ENCODE measurements around the gene APEX1.
A peak's percentile ranks its signal among the peaks of the same experiment; 100 is the strongest.
"Not testable (repeated sequence)": the region's sequence is repeated elsewhere in the genome, so short reads cannot be mapped to it uniquely, and the experiment has no call there.

Gene APEX1

DNA sequence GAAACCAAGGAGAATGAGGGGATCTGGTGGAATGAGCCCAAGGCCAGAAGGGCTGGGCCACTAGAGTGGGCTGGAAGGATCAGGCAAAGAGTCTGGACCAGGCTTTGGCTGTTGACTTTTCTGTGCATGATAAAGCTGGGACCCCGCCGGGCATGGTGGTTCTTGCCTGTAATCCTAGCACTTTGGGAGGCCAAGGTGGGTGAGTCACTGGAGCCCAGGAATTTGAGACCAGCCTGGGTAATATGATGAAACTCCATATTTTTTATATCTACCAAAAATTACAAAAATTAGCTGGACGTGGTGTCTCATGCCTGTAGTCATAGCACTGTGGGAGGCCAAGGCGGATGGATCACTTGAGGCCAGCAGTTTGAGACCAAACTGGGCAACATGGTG, 18.7 kb upstream of the APEX1 start:
- no peak for DNase-seq

DNA sequence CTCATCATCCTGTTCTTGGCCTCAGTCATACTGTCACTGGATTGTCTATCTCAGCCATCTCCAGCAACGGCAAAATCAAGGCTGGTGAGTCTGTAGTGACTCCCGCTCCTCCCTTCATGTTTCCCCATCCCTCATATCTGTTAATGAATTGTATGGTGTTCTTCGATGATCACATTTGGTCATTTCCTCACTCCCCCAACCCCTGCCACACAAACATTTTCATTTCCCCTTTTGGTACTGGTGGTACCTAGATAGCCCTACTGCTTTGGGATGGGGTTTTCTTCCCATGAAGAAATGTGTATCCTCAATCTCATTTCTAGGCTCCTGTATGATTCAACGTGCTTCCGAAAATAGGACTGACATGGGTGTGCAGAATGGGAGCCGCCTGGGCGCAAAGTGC, 16.4 kb upstream of the APEX1 start:
- DNase-seq, result no peak

DNA sequence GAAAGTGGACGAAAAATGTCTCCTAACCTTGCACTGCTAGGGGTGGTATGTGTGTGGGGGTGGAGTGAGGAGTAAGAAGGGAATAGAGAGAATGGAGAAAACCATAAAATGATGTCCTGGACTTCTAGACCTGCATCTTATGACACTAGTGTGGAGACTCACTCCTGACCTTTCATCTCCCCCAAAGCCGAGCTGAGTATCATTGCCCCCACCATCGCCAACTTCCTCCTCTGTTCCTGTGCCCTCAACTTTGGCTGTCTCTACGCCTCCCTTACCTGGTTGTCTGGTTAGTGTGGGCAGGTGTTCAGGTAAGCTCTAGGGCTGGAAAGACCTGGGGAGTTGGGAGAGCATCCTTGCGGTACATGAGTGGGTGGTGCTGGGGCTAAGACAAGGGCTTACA, 14.6 kb upstream of the APEX1 start:
- DNase-seq, result no peak

DNA sequence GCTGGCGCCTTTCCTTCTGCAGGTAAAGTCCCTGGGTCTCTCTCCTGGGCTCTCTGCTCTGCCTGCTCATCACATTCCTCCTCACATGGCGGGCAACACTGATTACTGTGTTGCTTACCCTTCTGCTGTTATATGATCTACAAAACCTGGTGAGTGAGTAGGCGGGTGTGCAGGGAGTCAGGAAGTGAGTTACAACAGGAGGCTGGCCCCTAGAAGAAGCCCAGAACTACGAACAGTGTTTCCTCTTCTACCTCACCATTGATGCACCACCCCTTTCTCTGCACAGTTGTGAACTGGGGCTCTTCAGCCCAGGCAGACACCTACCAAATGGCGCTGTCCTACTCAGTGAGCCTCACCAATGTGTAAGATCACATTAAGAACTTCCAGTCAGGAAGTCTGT, 14.1 kb upstream of the APEX1 start:
- DNase-seq, result peak; percentile 13 to 20

- DNase-seq, result no peak
Measured at GRCh38 chr14:20441461-20441860, 13.6 kb upstream of the APEX1 start.

DNA sequence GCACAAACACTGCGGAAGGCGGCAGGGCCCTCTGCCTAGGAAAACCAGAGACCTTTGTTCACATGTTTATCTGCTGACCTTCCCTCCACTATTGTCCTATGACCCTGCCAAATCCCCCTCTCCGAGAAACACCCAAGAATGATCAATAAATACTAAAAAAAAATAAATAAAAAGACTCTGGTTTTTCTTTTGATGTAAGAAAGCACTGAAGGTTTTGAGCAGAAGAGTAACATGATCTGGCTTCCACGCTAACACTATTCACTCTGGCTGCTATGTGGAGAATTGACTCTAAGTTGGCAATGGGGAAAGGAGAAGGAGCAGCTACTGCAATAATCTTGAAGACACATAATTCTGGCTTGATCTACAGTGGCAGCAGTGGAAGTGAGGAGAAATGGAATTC, 11.4 kb upstream of the APEX1 start:
- not testable (repeated sequence) for DNase-seq

DNA sequence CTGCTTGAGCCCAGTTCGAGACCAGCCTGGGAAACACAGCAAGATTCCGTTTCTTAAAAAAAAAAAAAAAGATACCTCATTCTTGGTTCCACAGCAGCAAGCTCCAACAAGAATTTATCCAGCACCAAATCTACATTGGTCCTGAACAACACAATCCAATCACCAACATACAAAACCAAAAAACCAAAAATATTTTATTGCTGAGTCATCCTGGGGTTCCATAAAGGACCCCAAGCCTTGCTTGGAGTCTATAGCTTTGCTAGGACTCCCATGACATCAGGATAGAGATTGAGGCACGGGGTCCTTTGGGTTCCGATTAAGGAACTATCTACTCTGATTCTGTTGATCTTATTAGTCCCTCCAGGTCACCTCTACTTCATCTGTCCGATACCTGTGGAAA, 8.1 kb upstream of the APEX1 start:
- no peak for DNase-seq

DNA sequence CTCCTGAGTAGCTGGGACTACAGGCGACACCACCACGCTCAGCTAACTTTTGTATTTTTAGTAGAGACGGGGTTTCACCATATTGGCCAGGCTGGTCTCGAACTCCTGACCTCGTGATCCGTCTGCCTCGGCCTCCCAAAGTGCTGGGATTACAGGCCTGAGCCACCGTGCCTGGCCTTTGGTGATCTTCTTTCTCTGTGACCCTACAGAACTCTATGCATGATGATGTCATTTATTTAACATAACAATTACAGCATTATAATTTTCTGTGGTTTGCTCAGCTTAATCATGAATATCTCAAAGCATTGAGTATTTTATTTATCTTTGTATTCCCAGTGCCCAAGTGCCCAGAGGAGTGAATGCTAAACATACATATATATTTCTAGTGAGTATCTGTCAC, 2.2 kb upstream of the APEX1 start:
- not testable (repeated sequence) for DNase-seq

DNA sequence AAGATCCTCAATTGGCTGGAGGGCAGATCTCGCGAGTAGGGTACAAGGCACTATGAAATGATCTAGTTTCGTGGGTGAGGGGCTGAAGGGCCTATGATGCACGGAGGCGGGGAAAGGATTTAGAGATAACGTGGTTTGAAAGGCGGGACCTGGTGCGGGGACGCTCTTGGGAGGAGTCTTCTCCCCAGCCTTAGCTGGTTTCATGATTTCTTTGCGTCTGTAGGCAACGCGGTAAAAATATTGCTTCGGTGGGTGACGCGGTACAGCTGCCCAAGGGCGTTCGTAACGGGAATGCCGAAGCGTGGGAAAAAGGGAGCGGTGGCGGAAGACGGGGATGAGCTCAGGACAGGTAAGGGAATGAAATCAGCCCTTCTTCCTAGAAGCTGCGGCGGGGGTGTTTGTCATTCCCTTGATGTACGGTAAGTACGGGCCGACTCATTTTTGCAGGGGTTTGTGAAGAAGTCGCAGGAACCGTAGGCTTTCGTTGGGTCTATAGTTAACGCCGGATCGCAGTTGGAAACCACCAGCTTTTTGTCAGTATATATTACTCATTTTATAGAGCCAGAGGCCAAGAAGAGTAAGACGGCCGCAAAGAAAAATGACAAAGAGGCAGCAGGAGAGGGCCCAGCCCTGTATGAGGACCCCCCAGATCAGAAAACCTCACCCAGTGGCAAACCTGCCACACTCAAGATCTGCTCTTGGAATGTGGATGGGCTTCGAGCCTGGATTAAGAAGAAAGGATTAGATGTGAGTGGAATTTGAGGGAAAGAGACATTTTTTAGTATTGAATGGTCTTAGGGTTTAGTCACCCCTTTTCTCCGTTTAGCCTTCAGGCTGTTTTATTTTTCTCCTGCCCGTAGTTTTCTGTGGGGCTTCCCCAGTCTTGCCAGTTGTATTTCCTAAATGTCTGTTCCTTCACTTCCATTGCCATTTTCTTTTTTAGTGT, 602 bp downstream of the APEX1 start:
- DNase-seq, result peak; percentile 49 to 55

GRCh38 chr14:20456971-20457370, 1.9 kb downstream of the APEX1 start:
- no peak for DNase-seq

DNA sequence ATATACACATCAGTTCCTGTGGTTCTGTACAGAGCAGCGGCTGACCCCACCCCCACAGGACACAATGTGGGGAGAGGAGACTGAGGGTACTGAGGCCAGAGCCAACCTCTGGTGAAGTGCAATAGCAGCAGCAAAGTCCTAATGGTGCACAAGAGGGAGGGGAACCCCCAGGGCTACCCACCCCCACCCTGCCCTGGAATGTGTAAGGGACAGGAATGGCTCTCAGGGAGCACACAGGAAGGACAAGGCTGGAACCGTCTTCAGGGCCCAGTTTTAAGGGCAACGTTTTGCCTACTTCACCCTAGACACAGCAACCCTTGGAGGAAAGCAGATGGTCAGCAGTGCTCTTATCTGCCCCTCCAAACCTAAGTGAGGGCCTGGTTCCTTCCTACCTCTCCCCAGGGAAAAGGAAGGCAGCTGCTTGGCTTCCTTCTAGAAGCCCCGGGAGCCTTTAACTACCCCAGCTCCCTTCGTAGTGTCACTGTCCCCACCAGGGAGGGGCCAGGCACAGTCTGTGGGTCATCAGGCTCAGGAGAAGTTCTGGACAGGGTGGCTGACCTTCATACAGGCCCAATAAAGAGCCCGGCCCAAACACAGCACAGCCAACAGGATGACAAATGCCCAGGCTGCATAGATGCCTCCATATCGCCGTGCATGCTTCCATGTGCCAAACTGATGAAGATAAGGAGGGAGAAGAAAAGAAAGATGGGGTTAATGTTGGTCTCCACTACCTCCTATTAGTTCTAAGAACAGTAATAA, 3.2 kb downstream of the APEX1 start:
- DNase-seq, result no peak

DNA sequence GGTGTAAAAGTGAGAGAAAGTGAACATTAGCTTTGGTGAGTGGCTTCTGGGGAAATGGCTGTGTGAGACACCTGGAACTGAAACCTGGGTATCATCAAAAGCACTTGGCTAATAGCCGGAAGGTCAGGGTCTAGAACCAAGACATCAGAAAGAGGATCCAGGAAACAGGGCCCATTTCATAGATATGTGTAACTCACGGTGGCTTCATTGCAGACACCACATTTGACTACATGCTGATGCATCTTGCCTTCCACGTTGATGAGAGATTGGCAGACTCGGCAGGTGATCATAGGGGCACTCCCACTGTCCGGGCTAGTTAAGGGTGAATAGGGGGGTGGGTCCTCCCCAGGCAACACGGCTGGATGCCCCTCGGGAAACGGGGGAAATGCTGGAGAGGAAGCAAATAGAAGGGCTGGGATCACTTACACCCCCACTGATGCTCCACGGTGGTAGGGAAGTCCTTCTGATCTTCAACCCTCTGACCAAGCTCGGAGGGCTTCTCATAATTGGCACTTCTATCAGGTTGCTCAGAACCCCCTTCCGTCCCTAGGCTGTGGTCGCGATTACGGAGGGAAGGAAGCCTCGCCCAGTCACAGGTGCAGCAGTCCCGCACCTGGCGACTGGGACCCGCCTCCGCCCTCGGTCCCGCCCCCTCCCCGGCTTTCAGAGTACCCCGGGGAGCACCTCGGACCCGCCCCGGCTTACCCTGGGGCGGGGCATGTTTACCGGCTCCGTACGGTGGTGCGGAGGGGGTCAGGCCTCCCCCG, 5.6 kb downstream of the APEX1 start:
- DNase-seq, result peak; percentile 46 to 50

DNA sequence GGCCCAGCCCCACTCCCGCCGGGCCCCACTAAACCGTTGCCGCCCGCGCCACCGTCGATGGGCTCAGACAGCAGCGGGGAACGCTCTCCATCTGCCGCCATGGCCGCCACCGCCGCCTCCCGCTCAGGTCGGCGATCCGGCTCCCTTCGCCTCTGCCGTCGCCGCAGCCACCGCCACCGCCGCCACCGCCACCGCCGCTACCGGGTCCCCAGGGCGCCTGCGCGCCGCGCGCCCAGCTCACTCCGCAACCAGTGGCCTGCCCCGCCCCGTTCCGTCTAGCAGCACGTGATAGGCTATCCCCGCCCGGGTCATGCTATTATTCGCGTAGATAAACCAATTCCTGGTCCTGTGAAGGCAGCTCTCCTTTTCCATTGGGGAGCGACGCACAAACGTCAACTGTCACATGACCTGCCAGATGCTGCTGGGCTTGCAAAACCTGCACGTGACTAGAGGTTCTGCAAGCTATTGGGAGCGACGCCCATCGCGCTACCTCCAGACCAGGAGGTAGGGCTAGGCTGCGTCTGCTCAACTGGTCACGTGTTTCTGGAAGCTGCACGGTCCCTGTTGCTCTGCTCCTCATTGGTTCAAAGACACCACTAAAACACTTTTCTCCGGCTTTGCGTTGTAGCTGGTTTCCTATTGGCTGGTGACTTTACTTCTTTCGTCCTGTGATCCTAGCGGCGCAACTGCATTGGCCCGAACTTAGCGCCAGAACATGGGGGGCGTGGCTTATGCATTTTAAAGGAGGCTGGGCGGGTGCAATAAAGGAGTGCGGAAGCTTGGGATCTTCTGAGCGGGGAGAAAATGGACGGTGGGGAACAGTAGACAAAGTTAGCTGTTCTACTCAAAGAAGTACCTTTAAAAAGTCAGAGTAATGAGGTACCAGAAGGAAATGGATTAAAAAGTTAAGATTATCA, 6.5 kb downstream of the APEX1 start, which contains the start of gene PIP4P1:
PIP4P1 (minus strand) TSS at position 210 of the 917 bp plus-strand sequence; CDS start at position 101, 109 bp downstream.
- DNase-seq, result peak; percentile 97 to 99

DNA sequence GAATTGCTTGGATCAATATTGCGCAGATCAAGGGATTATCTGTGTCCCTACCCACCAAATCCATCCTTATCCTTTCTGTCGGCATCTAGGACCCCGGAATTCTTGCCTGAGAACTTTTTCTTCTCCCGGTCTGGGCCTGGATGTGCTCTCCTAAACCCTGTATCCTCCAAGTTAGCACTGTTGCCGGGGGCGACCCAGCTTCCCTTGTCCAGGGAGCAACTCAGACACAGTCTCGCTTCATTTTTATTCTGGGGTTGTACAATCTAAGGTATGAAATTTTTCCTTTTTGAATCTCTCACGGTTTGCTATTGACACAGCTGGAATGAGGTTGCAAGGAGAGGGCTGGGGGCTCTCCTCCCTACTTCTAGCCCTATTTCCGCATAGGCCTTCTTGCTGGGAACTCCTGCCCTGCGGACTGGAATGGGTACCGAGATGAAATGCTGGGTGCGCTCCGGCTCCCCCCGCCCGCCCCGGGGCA, 13.8 kb downstream of the APEX1 start:
- no peak for DNase-seq

GRCh38 chr14:20469242-20469889, 14.3 kb downstream of the APEX1 start, which contains the start of gene PNP:
Gene PNP (plus strand): TSS chr14:20469406. CDS start chr14:20469525, 119 bp downstream.
- DNase-seq, result peak; percentile 86 to 89

GRCh38 chr14:20469890-20470602, 15.0 kb downstream of the APEX1 start:
- DNase-seq, result peak; percentile 58 to 62

DNA sequence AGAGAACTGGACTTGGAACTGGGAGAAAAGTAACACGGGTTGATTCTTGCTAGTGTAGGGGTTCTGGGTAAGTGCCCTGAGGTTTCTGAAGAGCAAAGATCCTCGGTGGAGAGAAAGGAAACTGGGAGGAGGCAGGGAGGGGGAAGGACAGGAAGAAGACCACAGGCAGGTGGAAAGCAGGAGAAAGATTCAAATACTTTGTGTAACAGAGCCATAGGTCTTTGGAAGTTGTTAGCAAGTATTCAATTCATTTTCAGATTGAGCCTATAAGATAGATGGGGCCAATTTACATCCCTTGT, 15.5 kb downstream of the APEX1 start:
- no peak for DNase-seq

DNA sequence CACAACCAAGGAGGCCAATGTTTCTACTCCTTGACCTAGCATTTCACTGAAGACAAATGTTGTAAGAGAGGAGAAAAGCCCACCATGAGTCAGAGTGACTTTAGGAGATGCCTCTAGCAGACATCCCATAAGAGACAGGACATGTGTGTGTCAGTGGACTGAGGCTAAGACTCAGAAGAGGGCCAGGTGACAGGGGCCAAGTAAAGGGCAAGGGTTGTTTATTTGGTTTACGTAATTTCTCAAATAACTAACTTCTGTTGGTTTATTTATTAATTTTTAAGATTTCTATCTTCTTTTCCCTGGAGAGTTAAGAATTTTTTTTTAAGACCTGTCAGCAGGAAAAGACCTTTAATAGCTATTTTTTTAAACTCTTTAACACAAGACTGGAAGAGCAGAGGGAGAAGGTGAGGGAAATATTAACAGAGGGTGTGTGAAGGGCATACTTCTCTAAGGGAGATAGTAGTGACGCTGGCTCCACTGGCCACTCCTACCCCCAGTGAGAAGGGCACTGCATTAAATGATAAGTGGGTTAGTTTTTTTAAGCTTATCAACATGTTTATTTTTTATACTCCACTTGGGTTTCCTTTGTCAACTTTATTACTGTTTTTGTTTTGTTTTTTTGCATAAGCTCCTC, 17.6 kb downstream of the APEX1 start:
- DNase-seq, result no peak

GRCh38 chr14:20476776-20477175, 21.8 kb downstream of the APEX1 start:
- DNase-seq, result no peak

- DNase-seq, result peak in 1 of 2 donors; percentile 21
Measured at GRCh38 chr14:20477211-20477876, 22.3 kb downstream of the APEX1 start.
